GM12874 (cell line): ENCODE measurements around the gene LRRTM4.

Source experiments
- CTCF ChIP-seq: IDR thresholded peaks from 2 replicates; pipeline ENCODE4 v1.5.1; 2011; ENCODE audit warnings: low read depth, mild to moderate bottlenecking, control low read depth, low read length, moderate library complexity; ENCODE audit not compliant: insufficient read depth

Gene LRRTM4

GRCh38 chr2:76737607-76738006, 784.6 kb downstream of the LRRTM4 start:
- TF ChIP-seq CTCF = no peak

DNA sequence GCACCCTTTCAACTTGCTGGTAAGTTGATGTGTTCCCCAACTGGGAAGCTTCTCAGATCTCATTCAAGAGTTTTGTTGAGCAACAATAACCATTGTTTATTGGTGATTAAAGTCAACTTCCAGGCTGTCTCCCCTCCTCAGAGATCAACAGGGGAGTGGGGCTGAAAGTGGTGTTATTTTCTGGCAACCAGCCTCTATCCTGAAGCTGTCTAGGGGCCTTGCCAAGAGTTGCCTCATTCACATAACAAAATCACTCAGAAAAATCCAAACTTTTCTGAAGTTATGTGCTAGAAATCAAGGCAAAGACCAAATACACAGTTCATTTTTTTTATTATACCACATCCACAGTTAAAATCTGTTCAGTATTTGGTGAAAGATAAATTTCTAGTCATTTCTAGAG, 788.4 kb downstream of the LRRTM4 start:
- no peak for TF ChIP-seq CTCF

DNA sequence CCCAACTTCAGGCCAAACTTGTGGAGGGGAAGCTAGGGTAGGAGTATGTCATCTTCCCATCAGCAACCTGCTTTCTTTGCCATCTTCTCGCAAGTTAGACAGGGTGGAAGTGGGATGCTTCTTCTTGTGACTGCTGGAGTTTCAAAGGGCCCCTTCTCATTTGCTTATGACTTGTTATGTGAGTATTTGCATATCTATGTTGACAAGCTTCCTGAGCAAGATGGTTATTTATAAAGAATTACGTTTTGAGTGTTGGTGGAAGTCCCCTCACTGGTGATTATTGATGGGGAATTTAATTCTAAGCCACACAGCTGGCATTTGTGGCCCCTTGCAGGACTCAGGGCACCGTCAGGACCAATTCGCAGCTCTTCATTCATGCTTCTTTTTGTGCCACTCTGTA, 791.0 kb downstream of the LRRTM4 start:
- TF ChIP-seq CTCF = no peak

DNA sequence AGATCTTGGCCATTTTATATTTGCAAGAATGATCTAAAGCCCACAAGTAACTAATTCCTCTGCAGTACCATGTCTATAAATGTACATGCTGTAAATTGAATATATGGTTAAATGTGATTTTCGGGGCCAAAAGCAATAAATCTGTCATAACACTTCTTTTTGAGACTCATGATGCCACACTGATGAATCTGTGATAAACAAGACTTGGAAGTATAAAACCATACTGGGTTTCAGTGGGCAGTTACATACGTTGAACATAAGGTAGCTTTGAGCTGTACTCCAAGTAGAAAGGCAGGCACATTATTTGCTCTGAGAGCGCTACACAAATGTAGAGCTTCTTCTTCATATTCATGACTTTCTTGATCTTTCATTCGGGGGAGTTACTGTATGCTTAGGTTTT, 792.2 kb downstream of the LRRTM4 start:
- TF ChIP-seq CTCF = no peak

DNA sequence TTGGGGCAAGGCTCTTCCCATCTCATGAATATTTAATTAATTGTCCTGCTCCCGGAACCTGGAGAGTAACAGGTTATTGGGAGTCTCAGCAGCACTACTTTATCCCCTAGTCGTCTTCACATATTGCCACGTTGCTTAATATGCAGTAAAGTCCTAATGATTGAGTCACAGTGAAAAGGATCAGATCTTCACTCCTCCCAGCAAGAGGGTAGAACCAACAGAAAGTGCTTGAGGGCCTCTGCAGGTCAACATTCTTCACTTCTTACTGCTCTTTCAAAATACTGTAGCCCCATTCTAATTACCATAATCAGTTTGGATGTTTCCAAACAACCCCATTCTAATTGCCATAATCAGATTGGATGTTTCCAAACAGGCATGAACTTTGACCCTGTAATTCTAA, 801.0 kb downstream of the LRRTM4 start:
- TF ChIP-seq CTCF = no peak

DNA sequence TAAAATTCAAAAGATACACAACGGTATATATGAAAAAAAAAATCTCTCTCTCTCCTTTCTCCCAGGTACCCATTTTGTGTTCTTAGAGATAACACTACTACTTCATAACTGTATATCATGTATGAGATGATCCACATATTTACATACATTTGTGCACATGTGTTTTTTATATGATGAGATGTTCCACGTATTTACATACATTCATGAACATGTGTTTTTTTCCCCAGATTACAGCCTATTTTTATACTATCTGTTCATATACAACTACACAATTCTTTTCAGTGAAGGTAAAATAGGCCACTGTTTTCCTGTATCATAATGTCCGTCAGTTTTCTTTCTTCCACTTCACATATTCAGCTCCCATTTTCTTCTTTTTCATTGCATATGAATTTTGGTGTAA, 808.9 kb downstream of the LRRTM4 start:
- no peak for TF ChIP-seq CTCF

DNA sequence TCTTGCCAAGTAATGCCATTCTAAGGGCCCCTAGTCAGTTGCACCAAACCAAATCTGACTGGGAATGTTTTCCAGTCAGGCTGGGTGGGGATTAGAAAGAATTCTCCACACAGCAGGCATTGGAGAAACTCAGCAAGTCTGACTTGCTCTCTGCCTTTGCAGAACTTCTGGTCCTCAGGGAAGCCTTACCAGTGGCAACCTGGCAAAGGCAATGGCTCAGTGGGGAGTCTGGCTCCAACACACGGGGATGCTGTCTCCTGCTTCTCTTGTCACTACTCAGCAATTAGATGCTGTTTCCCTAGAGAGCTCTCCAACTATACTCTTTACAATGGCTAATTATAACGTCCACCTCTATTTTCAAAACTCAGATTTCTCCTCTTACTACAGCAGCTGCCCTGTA, 810.7 kb downstream of the LRRTM4 start:
- TF ChIP-seq CTCF = no peak

DNA sequence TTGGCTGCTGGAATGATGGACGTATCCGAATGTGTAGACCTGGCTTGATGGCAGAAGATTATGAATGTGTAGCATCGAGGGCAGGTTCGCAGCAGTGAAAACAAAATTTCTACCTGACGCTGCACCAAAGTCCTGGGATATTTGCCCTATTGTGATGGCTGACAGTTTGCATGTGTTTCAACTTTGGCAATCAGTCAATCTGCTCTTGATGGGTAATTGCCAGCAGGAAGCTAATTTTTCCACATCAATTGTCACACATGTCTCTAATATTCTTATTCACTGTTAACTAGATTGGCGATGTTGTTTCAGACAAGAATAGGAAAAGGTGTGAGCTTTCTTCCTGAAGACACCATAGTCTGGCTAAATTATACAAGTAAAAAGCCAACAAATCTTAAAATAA, 821.3 kb downstream of the LRRTM4 start:
- TF ChIP-seq CTCF = no peak
